Ovary (tissue), 9 donors: ENCODE measurements around the gene ADAMTS10. TPM values are rescaled to one million over a fixed set of nuclear protein-coding genes. Genes with fewer than 3 reads are reported as not detected.
"Not testable (repeated sequence)": the region's sequence is repeated elsewhere in the genome, so short reads cannot be mapped to it uniquely, and the experiment has no call there.

ENCODE experiments used
- DNase-seq, 5 donors: peaks; one replicate each; pipeline ENCODE4 v3.0.0-alpha.2; 2019 to 2020
- H3K27ac ChIP-seq, 2 donors: fragments of 200-600 bp; one replicate each; pipeline versions ENCODE4 v1.5.1 to v1.8.0; 2019 to 2022
- H3K27me3 ChIP-seq: fragments of 200-600 bp; one replicate; pipeline ENCODE4 v1.8.0; 2022
- H3K36me3 ChIP-seq: fragments of 200-600 bp; sonication (generic); one replicate; pipeline ENCODE4 v1.5.1; 2019
- H3K4me1 ChIP-seq: one replicate; pipeline ENCODE4 v1.8.1; 2013; ENCODE audit warnings: mild to moderate bottlenecking, moderate library complexity; ENCODE audit not compliant: insufficient read depth
- H3K4me3 ChIP-seq: fragments of 200-600 bp; sonication (generic); one replicate; pipeline ENCODE4 v1.5.1; 2017
- H3K9me3 ChIP-seq, 2 donors: fragments of 200-600 bp in 1 of 2; sonication (generic) in 1 of 2; one replicate each; pipeline versions ENCODE4 v1.5.1 to v1.8.1; 2013 to 2019; ENCODE audit warnings: mild to moderate bottlenecking in 1 of 2, moderate library complexity in 1 of 2
- CTCF ChIP-seq, 3 donors: fragments of 450-650 bp in 2 of 3; fragments of 200-600 bp in 1 of 3; IDR thresholded peaks; one replicate each; pipeline versions ENCODE4 v1.5.1 to v1.8.0; 2016 to 2022; ENCODE audit warnings: antibody characterized with exemption in 3 of 3, mild to moderate bottlenecking in 1 of 3
- EP300 ChIP-seq: sonication (generic); formaldehyde crosslinking; IDR thresholded peaks from one replicate; pipeline ENCODE4 v1.6.1; 2017; ENCODE audit warnings: antibody characterized with exemption
- POLR2A ChIP-seq: fragments of 450-650 bp; IDR thresholded peaks from one replicate; pipeline ENCODE4 v1.6.1; 2017; ENCODE audit warnings: antibody characterized with exemption, mild to moderate bottlenecking, moderate library complexity
- WGBS, 3 donors: extraction: QIAGEN DNeasy Blood & Tissue Kit in 1 of 3; methylation state at CpG; one replicate each; pipeline versions ENCODE4 v1.1.5 to v1.1.7; 2013 to 2017; 5-methylcytosine and 5-hydroxymethylcytosine counted together
- intact Hi-C, 4 donors: fragments of 100-400 bp; cut with DNase I; formaldehyde crosslinking; loops; one replicate each; pipeline versions ENCODE4 v1.11.0 to v1.15.1; 2022 to 2023
- polyA plus RNA-seq, 2 donors: library from polyadenylated mRNA; stranded (reverse); fragments of 200-250 nt in 1 of 2; fragments of 350-450 nt in 1 of 2; fragmentation: Illumina TruSeq in 1 of 2; extraction: RNeasy Lipid Tissue Mini Kit (QIAGEN cat#74804) in 1 of 2; gene quantifications; one replicate each; pipeline ENCODE4 v1.2.3, GENCODE V29; 2013 to 2014
- total RNA-seq, 7 donors: library from RNA; depleted of rRNA in 2 of 7; stranded (reverse); fragments of >200 nt in 2 of 7; fragmentation: NEBNext Ultra II Directional in 3 of 7; extraction: Animal tissue kit (Norgen Biotek cat#: 25700) in 3 of 7; gene quantifications; one replicate each; pipeline versions ENCODE4 v1.1.0 to v1.2.4, GENCODE V29; 2016 to 2023
- donor health status: DM: no; HTN: no; CAD: no; lungs with moderate emphysema.
- donor health status: DM: no; HTN: no; CAD: no.
- donor health status: Bipolar disorder and iron deficiency.
- donor health status: DM: yes; HTN: yes; CAD: no.
- donor health status: DM: no; HTN: no; CAD: no.
- donor health status: DM: yes; HTN: yes; CAD: no.

The ADAMTS10 gene
- total and polyA plus RNA-seq, 9 donors = 6.2 to 49.3 (median 37.4) TPM

GRCh38 chr19:8575467-8575997 is 35.0 kb downstream of the ADAMTS10 start:
- H3K4me1 ChIP-seq = no peaks in the 10 kb centered on the region
- no peak overlapping the region for H3K27ac ChIP-seq
- H3K9me3 ChIP-seq = no peaks in the 10 kb centered on the region
- H3K27me3 ChIP-seq = no peaks in the 10 kb centered on the region
- no peak for TF ChIP-seq CTCF (IDR thresholded peaks at IDR 0.05)
- H3K36me3 ChIP-seq = no peaks in the 10 kb centered on the region
- 27 to 32% (median 31%) methylated on average over 10 of the region's 10 CpGs for WGBS, 3 donors
- intact Hi-C loops = no loop called here
- no peak for DNase-seq
- H3K4me3 ChIP-seq = no peak overlapping the region

GRCh38 chr19:8574619-8574922 is 35.9 kb downstream of the ADAMTS10 start:
- H3K9me3 ChIP-seq, H3K4me1 ChIP-seq, H3K27me3 ChIP-seq, H3K4me3 ChIP-seq, H3K27ac ChIP-seq, DNase-seq, intact Hi-C loops, H3K36me3 ChIP-seq: not testable (repeated sequence)
- 93 to 96% (median 93%) methylated on average over 7 of the region's 7 CpGs for WGBS, 3 donors

GRCh38 chr19:8573316-8573715 is 37.2 kb downstream of the ADAMTS10 start:
- intact Hi-C loops = no loop called here
- Histone ChIP-seq H3K36me3 (no peaks in the 10 kb centered on the region), H3K27me3 (no peaks in the 10 kb centered on the region), H3K4me1 (no peaks in the 10 kb centered on the region), H3K27ac (no peak overlapping the region), H3K9me3 (no peaks in the 10 kb centered on the region), H3K4me3 (no peak overlapping the region)
- DNase-seq = no peak
- TF ChIP-seq POLR2A (no peak), EP300 (no peak), CTCF (IDR thresholded peaks at IDR 0.05) (no peak)
- WGBS, 3 donors = 80 to 91% (median 83%) methylated on average over 7 of the region's 7 CpGs

GRCh38 chr19:8571006-8571411 is 39.5 kb downstream of the ADAMTS10 start:
- Histone ChIP-seq H3K4me1 (no peaks in the 10 kb centered on the region), H3K4me3 (no peak overlapping the region), H3K36me3 (no peaks in the 10 kb centered on the region), H3K27me3 (no peaks in the 10 kb centered on the region), H3K9me3 (no peaks in the 10 kb centered on the region), H3K27ac (no peak overlapping the region)
- TF ChIP-seq EP300 (no peak), POLR2A (no peak), CTCF (IDR thresholded peaks at IDR 0.05) (no peak)
- intact Hi-C loops = no loop called here
- no peak for DNase-seq
- 41 to 58% (median 47%) methylated on average over 5 of the region's 5 CpGs for WGBS, 3 donors

GRCh38 chr19:8569066-8569771 is 41.3 kb downstream of the ADAMTS10 start:
- TF ChIP-seq POLR2A (no peak), EP300 (no peak), CTCF (IDR thresholded peaks at IDR 0.05) (no peak)
- intact Hi-C loops = no loop called here
- Histone ChIP-seq H3K36me3 (no peaks in the 10 kb centered on the region), H3K4me1 (no peaks in the 10 kb centered on the region), H3K9me3 (no peaks in the 10 kb centered on the region), H3K27me3 (no peaks in the 10 kb centered on the region), H3K4me3 (no peak overlapping the region), H3K27ac (no peak overlapping the region)
- no peak for DNase-seq
- WGBS, 3 donors = 70 to 80% (median 72%) methylated on average over 5 of the region's 5 CpGs
